Astrocyte (in vitro differentiated cells and primary cell): ENCODE measurements around the gene LYZ.

Source experiments
- EZH2 ChIP-seq: IDR thresholded peaks from 2 replicates; pipeline ENCODE4 v1.6.1; 2012; ENCODE audit warnings: mild to moderate bottlenecking, low read length, inconsistent platforms; ENCODE audit not compliant: insufficient read depth
- TF ChIP-seq, protein P1 (sequence below): IDR thresholded peaks from 2 replicates; pipeline ENCODE4 v1.5.1; 2011; ENCODE audit warnings: low read depth, mild to moderate bottlenecking, inconsistent platforms, low read length, moderate library complexity; ENCODE audit not compliant: insufficient read depth

DNA sequence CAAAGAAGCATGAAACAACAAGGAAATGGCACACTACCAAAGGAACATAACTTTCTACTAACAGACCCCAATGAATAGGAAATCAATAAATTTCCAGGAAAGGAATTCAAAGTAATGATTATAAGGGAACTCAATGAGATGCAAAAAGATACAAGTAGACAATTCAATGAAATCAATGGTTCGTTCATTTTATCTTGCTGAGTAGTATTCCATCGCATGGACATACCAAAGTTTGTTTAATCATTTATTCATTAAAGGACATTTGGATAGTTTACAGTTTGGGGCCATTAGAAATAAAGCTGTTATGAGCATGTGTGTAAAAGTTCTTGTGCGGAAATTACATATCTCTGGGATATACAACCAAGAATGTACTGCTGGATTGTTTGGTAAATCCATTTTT is 35.0 kb upstream of the LYZ start:
- TF ChIP-seq, protein P1, sequence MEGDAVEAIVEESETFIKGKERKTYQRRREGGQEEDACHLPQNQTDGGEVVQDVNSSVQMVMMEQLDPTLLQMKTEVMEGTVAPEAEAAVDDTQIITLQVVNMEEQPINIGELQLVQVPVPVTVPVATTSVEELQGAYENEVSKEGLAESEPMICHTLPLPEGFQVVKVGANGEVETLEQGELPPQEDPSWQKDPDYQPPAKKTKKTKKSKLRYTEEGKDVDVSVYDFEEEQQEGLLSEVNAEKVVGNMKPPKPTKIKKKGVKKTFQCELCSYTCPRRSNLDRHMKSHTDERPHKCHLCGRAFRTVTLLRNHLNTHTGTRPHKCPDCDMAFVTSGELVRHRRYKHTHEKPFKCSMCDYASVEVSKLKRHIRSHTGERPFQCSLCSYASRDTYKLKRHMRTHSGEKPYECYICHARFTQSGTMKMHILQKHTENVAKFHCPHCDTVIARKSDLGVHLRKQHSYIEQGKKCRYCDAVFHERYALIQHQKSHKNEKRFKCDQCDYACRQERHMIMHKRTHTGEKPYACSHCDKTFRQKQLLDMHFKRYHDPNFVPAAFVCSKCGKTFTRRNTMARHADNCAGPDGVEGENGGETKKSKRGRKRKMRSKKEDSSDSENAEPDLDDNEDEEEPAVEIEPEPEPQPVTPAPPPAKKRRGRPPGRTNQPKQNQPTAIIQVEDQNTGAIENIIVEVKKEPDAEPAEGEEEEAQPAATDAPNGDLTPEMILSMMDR: no peak
- TF ChIP-seq EZH2: no peak
